Stimulated activated CD8-positive, alpha-beta memory T cell treated with anti-CD3 and anti-CD28 coated beads, Interleukin-2, amount 100 ng/mL, for 48 hours (primary cell): ENCODE data around the gene LYST.
"Not testable (repeated sequence)": the region's sequence is repeated elsewhere in the genome, so short reads cannot be mapped to it uniquely, and the experiment has no call there.

Experiments used
- DNase-seq, 2 donors: peaks; one replicate each; pipeline ENCODE4 v3.0.0-alpha.2; 2020; ENCODE audit warnings: low read depth in 2 of 2

The LYST gene

DNA sequence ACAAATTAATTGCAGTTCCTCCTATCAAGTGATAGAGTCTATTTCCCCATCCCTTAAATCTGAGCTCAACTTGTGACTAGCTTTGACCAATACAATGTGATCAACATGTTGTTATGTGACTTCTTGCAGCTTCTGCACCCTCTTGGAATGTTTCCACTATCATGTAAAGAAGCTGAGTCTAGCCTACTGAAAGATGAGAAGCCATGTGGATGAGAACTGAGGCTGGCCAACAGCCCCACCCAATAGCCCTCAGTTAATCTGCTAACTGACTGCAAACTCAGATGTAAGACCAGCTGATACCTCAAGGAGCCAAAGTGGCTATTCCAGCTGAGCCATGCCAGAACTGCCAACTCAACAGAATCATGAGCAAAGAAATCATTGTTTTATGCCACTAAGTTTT is 44.0 kb downstream of the LYST start:
- DNase-seq, result no peak

- DNase-seq, result no peak
Measured at GRCh38 chr1:235821361-235821981, 45.2 kb downstream of the LYST start.

DNA sequence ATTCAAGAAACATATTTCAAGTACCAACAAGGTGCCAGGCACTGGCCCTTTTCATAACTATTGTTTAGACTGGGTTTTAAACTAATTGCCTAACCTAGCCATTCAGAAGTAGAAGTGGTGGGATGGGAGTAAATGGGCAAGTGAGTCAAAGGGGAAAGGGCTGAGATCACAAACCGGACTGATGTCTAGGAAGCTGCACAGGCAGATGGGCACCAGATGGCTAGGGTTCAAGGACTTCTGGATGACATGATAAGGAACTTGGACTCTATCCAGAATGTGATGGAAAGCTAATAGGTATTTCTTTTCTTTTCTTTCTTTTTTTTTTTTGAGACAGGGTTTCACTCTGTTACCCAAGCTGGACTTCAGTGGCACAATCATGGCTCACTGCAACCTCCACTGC is 46.6 kb downstream of the LYST start:
- no peak for DNase-seq

DNA sequence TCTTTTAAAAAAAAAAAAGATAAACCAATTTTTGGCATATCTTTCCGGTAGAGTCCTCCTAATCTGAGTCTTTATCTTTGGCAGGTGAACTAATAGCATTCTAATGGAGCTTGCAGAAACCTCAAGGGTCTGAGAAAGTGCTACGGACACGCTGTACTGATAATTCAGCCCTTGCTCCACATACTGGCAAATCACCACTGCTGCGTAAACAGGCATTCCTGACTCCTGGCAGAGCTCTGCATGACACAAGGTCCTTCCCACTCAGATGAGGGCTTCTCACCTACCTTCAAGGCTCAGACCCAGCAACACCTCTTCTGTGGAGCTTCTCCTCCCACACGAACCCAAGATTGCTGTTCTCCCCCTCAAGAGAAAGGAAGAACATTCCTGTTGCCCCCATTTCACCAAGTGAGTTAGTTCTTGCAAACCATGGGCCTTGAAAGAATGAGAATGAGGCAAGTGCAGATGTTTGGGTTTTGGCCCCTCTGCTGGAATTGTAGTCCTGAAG is 48.0 kb downstream of the LYST start:
- DNase-seq, result no peak

DNA sequence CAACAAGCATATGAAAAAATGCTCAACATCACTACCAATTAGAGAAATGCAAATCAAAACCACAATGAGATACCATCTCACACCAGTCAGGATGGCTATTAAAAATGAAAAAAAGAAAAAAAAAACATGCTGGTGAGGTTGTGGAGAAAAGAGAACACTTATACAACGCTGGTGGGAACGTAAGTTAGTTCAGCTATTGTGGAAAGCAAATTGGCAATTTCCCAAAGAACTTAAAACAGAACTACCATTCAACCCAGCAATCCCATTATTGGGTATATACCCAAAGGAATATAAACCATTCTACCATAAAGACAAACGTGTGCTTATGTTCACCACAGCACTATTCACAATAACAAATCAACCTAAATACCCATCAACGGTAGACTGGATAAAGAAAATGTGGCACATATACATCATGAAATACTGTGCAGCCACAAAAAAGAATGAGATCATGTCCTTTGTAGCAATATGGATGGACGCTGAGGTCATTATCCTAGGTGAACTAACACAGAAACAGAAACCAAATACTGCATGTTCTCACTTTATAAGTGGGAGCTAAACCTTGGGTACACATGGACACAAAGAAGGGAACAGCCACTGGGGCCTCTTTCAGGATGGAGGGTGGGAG is 49.5 kb downstream of the LYST start:
- no peak for DNase-seq

DNA sequence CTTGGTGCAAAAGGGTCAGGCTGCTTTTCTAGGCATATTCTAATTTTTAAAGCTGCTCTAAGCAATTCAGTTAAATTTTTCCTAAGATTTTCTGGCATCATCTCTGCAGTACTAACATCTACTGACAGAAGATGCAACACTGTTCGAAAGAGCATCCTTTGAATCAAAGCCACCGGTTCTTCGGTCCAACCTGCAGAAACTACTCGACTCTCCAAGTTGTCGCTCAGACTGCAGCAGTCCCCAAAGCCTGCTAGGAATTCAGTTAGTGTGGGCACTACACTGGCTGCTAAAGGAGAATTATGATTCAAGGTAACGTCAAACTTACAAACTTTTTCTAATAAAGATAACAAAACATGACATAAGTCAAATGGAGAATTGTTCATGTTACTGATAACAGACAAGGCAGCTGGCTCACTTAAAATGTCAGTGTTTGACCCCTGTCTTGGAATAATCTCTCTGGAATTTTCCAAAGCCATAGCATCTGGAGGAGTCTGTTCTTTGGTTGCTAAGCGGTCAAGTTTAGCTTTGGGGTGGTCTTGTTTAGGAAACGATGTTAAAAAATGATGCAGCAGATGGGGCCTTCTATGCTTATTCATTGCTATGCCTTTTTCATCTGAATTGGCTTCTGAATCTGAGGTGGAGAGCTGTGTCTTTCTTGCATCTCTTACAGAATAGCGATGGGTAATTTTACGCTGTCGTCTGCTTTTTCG is 56.9 kb downstream of the LYST start:
- no peak for DNase-seq

- DNase-seq, result no peak
Measured at GRCh38 chr1:235808223-235808622, 58.5 kb downstream of the LYST start.

- no peak for DNase-seq
Measured at GRCh38 chr1:235806123-235806522, 60.6 kb downstream of the LYST start.

DNA sequence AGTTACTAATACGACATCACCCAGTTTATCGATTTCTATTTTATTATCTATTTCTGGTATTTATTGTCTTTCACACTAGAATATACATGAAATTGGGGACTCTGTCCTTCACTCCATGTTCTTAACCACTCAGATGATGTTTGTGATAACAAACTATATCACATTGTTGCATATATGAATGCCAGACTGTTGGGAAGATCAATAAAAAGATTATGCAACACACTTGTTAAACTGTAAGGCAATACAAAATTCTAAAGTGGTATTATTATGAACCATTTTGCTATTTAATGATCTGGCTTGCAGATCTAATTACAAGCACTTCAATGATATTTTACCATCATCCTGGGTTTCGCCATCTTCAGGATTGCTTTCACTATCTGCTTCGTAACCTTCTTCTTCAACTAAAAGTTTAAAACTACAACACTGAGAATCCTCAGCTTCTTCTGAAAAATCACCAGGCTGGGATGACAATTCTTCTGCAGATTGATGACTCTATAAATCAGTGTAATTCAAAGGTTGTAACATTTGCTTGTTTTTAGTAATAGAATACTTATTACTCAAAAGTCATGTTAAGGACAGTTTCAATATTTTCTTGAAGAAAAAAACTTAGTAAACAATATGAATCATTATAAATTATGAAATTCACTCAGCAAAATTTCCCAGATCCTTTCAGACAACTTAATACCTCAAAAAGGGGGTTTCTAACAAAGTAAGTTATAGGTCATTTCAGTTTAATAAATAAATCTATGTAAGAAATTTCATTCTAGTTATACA is 63.9 kb downstream of the LYST start:
- DNase-seq, result no peak

- no peak for DNase-seq
Measured at GRCh38 chr1:235799264-235799663, 67.4 kb downstream of the LYST start.

DNA sequence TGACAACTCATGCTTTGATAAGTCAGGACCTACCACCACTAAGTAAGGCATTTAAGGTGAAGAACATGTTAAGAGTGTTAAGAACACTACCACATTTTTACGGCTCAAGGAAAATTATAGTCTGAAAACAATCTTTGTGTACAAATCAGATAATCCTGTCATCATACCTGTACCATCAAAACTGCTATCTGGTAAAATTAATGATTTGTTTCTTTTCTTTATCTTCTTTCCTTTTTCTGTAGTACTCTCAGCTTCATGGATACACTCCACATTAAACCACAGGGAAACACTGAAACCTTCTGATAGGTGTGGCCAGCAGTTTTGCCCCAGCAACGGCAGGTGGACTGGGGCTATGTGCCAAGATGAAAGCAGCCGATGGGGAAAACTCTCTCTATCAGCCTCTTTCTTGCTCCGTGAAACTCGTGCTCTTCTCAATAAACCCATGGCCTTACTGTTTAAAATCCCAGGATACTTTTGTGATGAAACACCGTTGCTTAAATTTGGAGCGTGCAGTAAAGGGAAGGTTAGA is 75.1 kb downstream of the LYST start:
- DNase-seq, result no peak

DNA sequence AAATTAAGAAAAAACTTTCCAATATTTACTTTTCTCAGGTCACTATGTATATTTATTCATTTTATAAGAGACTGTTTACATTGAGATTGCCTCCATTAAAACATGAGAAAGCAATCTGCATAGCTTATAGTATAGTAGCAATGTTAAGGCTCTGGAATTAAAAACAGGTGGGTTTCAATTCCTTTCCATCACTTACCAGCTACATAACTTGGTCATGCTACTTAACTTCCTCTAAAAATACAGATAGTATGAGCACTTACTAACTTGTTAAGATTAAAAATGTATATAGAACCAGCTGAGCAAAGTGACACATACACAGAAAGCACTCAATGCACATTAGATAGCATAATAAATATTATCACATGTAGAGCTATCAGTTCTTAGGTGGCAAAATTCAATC is 76.6 kb downstream of the LYST start:
- DNase-seq, result no peak

DNA sequence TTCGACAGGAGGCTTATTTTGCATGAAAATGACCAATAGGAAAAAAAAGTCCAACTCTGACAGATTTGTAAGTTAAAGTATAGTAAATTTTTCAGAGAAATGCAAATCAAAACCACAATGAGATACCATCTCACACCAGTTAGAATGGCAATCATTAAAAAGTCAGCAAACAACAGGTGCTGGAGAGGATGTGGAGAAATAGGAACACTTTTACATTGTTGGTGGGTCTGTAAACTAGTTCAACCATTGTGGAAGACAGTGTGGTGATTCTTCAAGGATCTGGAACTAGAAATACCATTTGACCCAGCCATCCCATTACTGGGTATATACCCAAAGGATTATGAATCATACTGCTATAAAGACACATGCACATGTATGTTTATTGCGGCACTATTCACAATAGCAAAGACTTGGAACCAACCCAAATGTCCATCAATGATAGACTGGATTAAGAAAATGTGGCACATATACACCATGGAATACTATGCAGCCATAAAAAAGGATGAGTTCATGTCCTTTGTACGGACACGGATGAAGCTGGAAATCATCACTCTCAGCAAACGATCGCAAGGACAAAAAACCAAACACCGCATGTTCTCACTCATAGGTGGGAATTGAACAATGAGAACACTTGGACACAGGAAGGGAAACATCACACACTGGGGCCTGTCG is 80.3 kb downstream of the LYST start:
- not testable (repeated sequence) for DNase-seq

DNA sequence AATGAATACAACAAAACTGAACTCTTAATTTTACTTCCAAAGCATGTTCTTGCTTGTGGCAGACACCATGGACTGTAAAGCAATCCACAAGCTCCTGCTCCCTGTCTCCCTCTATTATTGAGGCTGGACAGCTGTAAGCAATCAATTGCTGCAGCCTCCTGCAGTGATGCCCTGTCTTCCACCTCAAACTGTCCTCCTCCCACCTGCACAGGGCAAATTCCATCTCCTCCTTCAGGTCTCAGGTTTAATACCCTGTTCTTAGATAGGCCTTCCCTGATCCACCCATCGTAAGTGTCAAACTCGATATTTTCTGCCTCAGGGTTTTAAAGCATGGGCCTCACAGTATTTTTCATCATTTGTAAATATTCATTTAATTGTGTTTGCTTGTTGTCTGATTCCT is 81.8 kb downstream of the LYST start:
- DNase-seq, result no peak

DNA sequence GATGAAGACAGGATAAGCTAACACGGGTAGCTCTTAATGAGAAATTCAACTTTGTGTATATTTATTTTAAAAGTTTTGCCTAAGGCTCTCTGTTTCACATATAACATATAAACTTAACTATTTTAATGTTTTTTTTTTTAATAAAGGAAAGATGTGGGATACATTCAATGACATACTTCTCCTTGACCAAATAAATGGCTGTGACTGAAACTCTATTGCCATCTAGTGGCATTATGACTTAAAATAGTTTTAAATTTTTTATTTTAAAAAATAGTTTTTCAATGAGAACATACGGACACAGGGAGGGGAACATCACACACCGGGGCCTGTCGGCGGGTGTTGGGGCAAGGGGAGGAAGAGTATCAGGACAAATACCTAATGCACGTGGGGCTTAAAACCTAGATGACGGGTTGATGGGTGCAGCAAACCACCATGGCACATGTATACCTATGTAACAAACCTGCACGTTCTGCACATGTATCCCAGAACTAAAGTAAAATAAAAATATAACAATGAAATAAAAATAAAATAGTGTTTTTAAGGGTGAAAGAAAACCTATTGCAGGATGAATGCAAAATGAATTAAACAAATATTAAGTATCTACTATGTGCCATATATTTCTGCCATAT is 83.4 kb downstream of the LYST start:
- DNase-seq, result no peak

DNA sequence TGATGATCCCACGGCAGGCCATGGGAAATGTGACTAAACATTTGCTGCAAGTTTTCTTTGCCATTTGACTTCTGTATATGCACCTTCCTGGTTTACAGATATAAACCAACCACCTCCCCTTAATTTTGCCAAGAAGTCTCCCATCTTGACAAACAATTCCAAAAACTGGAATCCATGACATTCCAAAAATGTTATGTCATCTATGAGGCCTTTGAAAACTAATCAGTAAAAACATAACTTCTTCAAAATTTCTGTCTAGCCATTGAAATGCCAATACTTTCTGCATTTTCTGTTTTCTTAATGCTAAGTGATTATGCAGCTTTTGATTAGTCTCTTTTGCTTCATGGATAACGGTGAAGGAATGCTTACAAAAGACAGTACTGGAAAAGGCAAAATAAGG is 84.1 kb downstream of the LYST start:
- DNase-seq, result no peak

GRCh38 chr1:235781807-235782206 is 84.9 kb downstream of the LYST start:
- DNase-seq, result no peak

- DNase-seq, result no peak
Measured at GRCh38 chr1:235779770-235780169, 86.9 kb downstream of the LYST start.

GRCh38 chr1:235776396-235776795 is 90.3 kb downstream of the LYST start:
- DNase-seq, result no peak

GRCh38 chr1:235775246-235775860 is 91.4 kb downstream of the LYST start:
- no peak for DNase-seq

- DNase-seq, result no peak
Measured at GRCh38 chr1:235767795-235768194, 98.9 kb downstream of the LYST start.
